ENCODE data around the gene TMED7. TPM values are rescaled to one million over a fixed set of nuclear protein-coding genes. Genes with fewer than 3 reads are reported as not detected.
A peak's percentile ranks its signal among the peaks of the same experiment; 100 is the strongest.

TMED7 gene
- total RNA-seq, 1 experiment from 2014 or later: 71.5 TPM

DNA sequence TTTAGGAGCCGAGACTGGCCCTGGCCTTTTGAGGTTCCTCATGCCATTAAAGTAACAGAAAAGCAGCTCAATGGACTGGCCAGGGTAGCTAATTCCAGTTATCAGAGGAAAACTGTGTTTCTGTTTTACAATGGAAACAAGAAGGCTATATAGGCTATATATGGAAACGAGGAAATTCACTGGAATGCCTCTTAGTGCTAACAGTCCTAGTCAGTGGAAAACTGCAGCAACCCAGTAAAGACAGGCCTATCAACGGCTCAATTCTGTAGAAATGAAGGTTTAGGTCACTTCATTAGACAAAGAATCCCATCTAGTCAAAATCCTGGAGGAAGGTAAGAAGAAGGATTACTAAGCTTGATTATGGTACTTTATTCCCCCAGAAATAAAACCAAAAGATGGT, 20.4 kb downstream of the TMED7 start:
- POLR2A ChIA-PET: no interaction called here
- Histone ChIP-seq H3K4me3 (ENCODE audit: low read depth, low read length) (no peak overlapping the region), H3K36me3 (ENCODE audit: control insufficient read depth, insufficient read depth, low read length) (no peaks in the 10 kb centered on the region), H3K4me1 (no peaks in the 10 kb centered on the region), H3K9me3 (no peaks in the 10 kb centered on the region), H3K27me3 (replicated peaks; ENCODE audit: control insufficient read depth, insufficient read depth, low read length) (no peaks in the 10 kb centered on the region)
- Mint-ChIP-seq H3K36me3 (ENCODE audit: insufficient read depth, unreplicated experiment) (peaks cover 22% of the 10 kb centered on the region), H3K4me3 (ENCODE audit: unreplicated experiment) (no peak overlapping the region), H3K27me3 (ENCODE audit: insufficient read depth, unreplicated experiment) (no peaks in the 10 kb centered on the region), H3K4me1 (ENCODE audit: low read depth, unreplicated experiment) (peaks cover 3% of the 10 kb centered on the region), H3K27ac (ENCODE audit: unreplicated experiment) (no peak overlapping the region), H3K9me3 (ENCODE audit: unreplicated experiment) (no peaks in the 10 kb centered on the region)
- DNase-seq: no peak
- TF ChIP-seq, protein P1, sequence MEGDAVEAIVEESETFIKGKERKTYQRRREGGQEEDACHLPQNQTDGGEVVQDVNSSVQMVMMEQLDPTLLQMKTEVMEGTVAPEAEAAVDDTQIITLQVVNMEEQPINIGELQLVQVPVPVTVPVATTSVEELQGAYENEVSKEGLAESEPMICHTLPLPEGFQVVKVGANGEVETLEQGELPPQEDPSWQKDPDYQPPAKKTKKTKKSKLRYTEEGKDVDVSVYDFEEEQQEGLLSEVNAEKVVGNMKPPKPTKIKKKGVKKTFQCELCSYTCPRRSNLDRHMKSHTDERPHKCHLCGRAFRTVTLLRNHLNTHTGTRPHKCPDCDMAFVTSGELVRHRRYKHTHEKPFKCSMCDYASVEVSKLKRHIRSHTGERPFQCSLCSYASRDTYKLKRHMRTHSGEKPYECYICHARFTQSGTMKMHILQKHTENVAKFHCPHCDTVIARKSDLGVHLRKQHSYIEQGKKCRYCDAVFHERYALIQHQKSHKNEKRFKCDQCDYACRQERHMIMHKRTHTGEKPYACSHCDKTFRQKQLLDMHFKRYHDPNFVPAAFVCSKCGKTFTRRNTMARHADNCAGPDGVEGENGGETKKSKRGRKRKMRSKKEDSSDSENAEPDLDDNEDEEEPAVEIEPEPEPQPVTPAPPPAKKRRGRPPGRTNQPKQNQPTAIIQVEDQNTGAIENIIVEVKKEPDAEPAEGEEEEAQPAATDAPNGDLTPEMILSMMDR (IDR thresholded peaks at IDR 0.05; ENCODE audit: insufficient read depth in 1 of 2, low read depth in 1 of 2, low read length in 1 of 2, severe bottlenecking in 1 of 2, unreplicated experiment in 1 of 2): no peak
- intact Hi-C loops (cut with micrococcal nuclease; ENCODE audit: unreplicated experiment): no loop called here
- no TSS peak for BruUV-seq (replicated peaks)
- CTCF ChIA-PET: no interaction called here

DNA sequence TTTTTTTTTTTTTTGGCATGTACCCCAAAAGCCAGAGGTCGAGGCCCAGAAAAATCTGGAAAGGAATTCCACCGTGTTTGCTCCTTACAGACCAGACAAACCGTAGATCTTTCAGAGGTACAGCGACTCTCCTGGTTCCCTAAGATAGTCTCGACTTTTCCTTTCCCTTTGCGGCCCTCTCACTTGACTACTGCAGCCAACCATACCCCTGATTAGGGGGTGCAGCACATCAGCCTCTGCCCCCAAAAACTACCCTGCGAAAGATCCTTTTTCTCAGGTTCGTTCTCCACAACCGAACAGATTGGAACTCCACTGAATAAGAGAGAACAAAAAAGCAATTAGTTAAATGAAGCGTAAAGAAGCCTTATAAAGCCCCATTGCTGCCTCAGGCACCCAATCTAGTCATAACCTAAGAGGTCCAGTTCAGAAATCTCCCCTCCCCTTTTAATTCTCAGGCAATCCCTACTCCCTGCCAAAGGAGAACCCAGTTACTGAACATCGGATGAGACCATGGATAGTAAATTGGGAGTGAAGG, 23.2 kb downstream of the TMED7 start:
- Mint-ChIP-seq H3K27ac (ENCODE audit: unreplicated experiment) (no peak overlapping the region), H3K4me3 (ENCODE audit: unreplicated experiment) (peak overlapping the region; percentile 35)
- CTCF ChIA-PET: interaction anchor here (0.5 kb wide), 1 partner anchor 465 kb away, joined by 3 read pairs; no protein-coding TSS in a partner anchor

DNA sequence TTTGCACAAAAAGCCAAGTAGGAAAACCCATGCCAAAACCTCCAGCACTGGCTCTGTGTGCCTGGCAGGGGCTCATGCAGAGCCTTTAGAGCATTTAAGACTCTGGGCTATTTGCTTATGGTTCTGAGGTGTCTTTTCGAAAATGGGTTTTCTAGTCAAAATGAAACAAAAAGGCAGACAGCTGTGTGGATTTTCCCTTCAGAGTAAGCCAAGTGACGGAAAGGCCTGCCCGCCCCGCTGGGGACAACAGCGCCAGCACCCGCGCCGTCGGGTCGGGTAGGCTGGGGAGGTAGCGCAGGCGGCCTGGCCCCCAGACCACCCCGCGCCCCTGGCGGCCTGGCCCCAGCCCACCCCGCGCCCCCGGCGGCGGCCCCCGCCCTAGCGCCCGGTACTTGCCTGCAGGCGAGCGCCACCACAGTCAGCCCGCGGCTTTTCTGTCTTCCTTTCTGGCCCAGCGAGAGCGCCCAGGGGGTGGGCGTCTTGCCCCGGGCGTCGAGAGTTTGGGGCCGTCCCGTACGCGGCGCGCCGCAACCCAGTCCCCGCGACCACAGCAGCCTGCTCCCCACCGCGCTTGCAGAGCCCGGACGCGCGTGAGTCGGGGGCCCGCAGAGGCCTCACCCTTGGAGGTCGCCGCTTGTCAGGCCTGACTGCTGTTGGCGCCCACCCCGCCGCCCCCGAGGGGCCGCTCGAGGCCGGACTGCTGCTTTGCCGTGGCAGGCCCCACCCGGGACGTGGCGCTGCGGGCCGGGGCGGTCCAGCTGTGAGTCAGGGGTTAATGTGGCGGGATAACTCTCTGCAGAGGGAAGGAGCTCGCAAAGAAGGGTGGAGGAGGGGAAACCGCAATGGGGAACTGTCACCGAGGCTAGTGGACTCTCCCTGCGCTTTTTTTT, 23.9 kb downstream of the TMED7 start, which contains the start of gene TICAM2:
TSS of gene TICAM2 (minus strand) at position 779 of the 890 bp plus-strand sequence. CDS start 21,223 bp downstream, outside the sequence.
- intact Hi-C loops (cut with micrococcal nuclease; ENCODE audit: unreplicated experiment): no loop called here
- DNase-seq: peak; percentile 37 to 46
- H3K4me1 ChIP-seq: no peaks in the 10 kb centered on the region
- ChIA-PET CTCF (interaction anchor here (0.5 kb wide), 1 partner anchor 466 kb away, joined by 3 read pairs; no protein-coding TSS in a partner anchor), POLR2A (no interaction called here)
- Mint-ChIP-seq H3K4me3 (ENCODE audit: unreplicated experiment) (peak within 1 kb of the TSS; percentile 35), H3K27ac (ENCODE audit: unreplicated experiment) (no peak within 1 kb of the TSS), H3K4me1 (ENCODE audit: low read depth, unreplicated experiment) (peaks cover 13% of the 10 kb centered on the region), H3K27me3 (ENCODE audit: insufficient read depth, unreplicated experiment) (no peaks in the 10 kb centered on the region), H3K36me3 (ENCODE audit: insufficient read depth, unreplicated experiment) (peaks cover 21% of the 10 kb centered on the region), H3K9me3 (ENCODE audit: unreplicated experiment) (no peaks in the 10 kb centered on the region)
- H3K4me3 ChIP-seq (ENCODE audit: low read depth, low read length): peak within 1 kb of the TSS; percentile 46
- TF ChIP-seq, protein P1 (IDR thresholded peaks at IDR 0.05; ENCODE audit: insufficient read depth in 1 of 2, low read depth in 1 of 2, low read length in 1 of 2, severe bottlenecking in 1 of 2, unreplicated experiment in 1 of 2): no peak
- BruUV-seq (replicated peaks): no TSS peak
- H3K27me3 ChIP-seq (replicated peaks; ENCODE audit: control insufficient read depth, insufficient read depth, low read length): no peaks in the 10 kb centered on the region
- no peaks in the 10 kb centered on the region for H3K9me3 ChIP-seq
- no peaks in the 10 kb centered on the region for H3K36me3 ChIP-seq (ENCODE audit: control insufficient read depth, insufficient read depth, low read length)

More for the DNA sequence above, 23.2 kb downstream of the TMED7 start:
- TF ChIP-seq, protein P1 (IDR thresholded peaks at IDR 0.05; ENCODE audit: insufficient read depth in 1 of 2, low read depth in 1 of 2, low read length in 1 of 2, severe bottlenecking in 1 of 2, unreplicated experiment in 1 of 2): no peak
- DNase-seq: no peak
- Mint-ChIP-seq H3K9me3 (ENCODE audit: unreplicated experiment) (no peaks in the 10 kb centered on the region), H3K27me3 (ENCODE audit: insufficient read depth, unreplicated experiment) (no peaks in the 10 kb centered on the region), H3K36me3 (ENCODE audit: insufficient read depth, unreplicated experiment) (peaks cover 21% of the 10 kb centered on the region), H3K4me1 (ENCODE audit: low read depth, unreplicated experiment) (peaks cover 13% of the 10 kb centered on the region)
- Histone ChIP-seq H3K36me3 (ENCODE audit: control insufficient read depth, insufficient read depth, low read length) (no peaks in the 10 kb centered on the region), H3K9me3 (no peaks in the 10 kb centered on the region), H3K4me3 (ENCODE audit: low read depth, low read length) (no peak overlapping the region), H3K27me3 (replicated peaks; ENCODE audit: control insufficient read depth, insufficient read depth, low read length) (no peaks in the 10 kb centered on the region), H3K4me1 (no peaks in the 10 kb centered on the region)
- POLR2A ChIA-PET: no interaction called here
- no TSS peak for BruUV-seq (replicated peaks)
- intact Hi-C loops (cut with micrococcal nuclease; ENCODE audit: unreplicated experiment): no loop called here
